Measurements from ENCODE around the gene SLC25A31. TPM values are rescaled to one million over a fixed set of nuclear protein-coding genes. Genes with fewer than 3 reads are reported as not detected.
A peak's percentile ranks its signal among the peaks of the same experiment; 100 is the strongest.

Gene SLC25A31
- not detected in 2 replicates for total RNA-seq

GRCh38 chr4:127730142-127730913 lies at the start of gene SLC25A31:
Gene SLC25A31, plus strand, starts transcription at chr4:127730400. Its CDS starts 146 bp downstream, at chr4:127730546.
- no peak for DNase-seq (ENCODE audit: low read depth in 2 of 2)

GRCh38 chr4:127685292-127685691 lies 44.9 kb upstream of the SLC25A31 start:
- DNase-seq (ENCODE audit: low read depth in 2 of 2) = peak; percentile 36 to 48

- peak; percentile 15 to 58 for DNase-seq (ENCODE audit: low read depth in 2 of 2)
These were observed 43.5 kb upstream of the SLC25A31 start for GRCh38 chr4:127686658-127687057.

- no peak for DNase-seq (ENCODE audit: low read depth in 2 of 2)
These were observed 42.6 kb upstream of the SLC25A31 start for GRCh38 chr4:127687580-127687979.

GRCh38 chr4:127698789-127699200 lies 31.4 kb upstream of the SLC25A31 start:
- DNase-seq (ENCODE audit: low read depth in 2 of 2) = peak in 1 of 2 donors; percentile 8

- DNase-seq (ENCODE audit: low read depth in 2 of 2) = peak; percentile 14 to 88
These were observed 21.2 kb upstream of the SLC25A31 start for GRCh38 chr4:127708985-127709384.

GRCh38 chr4:127709456-127709855 lies 20.7 kb upstream of the SLC25A31 start:
- peak in 1 of 2 donors; percentile 12 for DNase-seq (ENCODE audit: low read depth in 2 of 2)

- DNase-seq (ENCODE audit: low read depth in 2 of 2) = no peak
These were observed 1.2 kb downstream of the SLC25A31 start for GRCh38 chr4:127731406-127731805.

GRCh38 chr4:127732623-127733328 lies 2.6 kb downstream of the SLC25A31 start:
- peak; percentile 31 to 54 for DNase-seq (ENCODE audit: low read depth in 2 of 2)

GRCh38 chr4:127734976-127735375 lies 4.8 kb downstream of the SLC25A31 start:
- DNase-seq (ENCODE audit: low read depth in 2 of 2) = no peak

- DNase-seq (ENCODE audit: low read depth in 2 of 2) = no peak
These were observed 7.1 kb downstream of the SLC25A31 start for GRCh38 chr4:127737295-127737694.

- no peak for DNase-seq (ENCODE audit: low read depth in 2 of 2)
These were observed 11.0 kb downstream of the SLC25A31 start for GRCh38 chr4:127741247-127741646.

- DNase-seq (ENCODE audit: low read depth in 2 of 2) = no peak
These were observed 17.7 kb downstream of the SLC25A31 start for GRCh38 chr4:127747883-127748282.

GRCh38 chr4:127748957-127749356 lies 18.8 kb downstream of the SLC25A31 start:
- DNase-seq (ENCODE audit: low read depth in 2 of 2) = no peak

GRCh38 chr4:127756906-127757305 lies 26.7 kb downstream of the SLC25A31 start:
- DNase-seq (ENCODE audit: low read depth in 2 of 2) = no peak

GRCh38 chr4:127759228-127759820 lies 29.1 kb downstream of the SLC25A31 start:
- DNase-seq (ENCODE audit: low read depth in 2 of 2) = no peak

GRCh38 chr4:127759893-127760292 lies 29.7 kb downstream of the SLC25A31 start:
- DNase-seq (ENCODE audit: low read depth in 2 of 2) = no peak

- DNase-seq (ENCODE audit: low read depth in 2 of 2) = no peak
These were observed 41.5 kb downstream of the SLC25A31 start for GRCh38 chr4:127771535-127772275.

- DNase-seq (ENCODE audit: low read depth in 2 of 2) = no peak
These were observed 42.8 kb downstream of the SLC25A31 start for GRCh38 chr4:127772769-127773671.

- DNase-seq (ENCODE audit: low read depth in 2 of 2) = no peak
These were observed 45.6 kb downstream of the SLC25A31 start for GRCh38 chr4:127775843-127776242.

- DNase-seq (ENCODE audit: low read depth in 2 of 2) = no peak
These were observed 46.4 kb downstream of the SLC25A31 start for GRCh38 chr4:127776620-127777019.
